Measurements from ENCODE around the gene RHBDF1. TPM values are rescaled to one million over a fixed set of nuclear protein-coding genes. Genes with fewer than 3 reads are reported as not detected.

The RHBDF1 gene
- total and polyA plus RNA-seq, 12 donors: 18.5 to 89.8 (median 24.7) TPM

- TF ChIP-seq CTCF (IDR thresholded peaks at IDR 0.05): no peak
- peak in 6 of 8 donors; percentile 2 to 58 (median 44) for ATAC-seq
- intact Hi-C loops (cut with DNase I): no loop called here
These were observed 1.8 kb upstream of the RHBDF1 start for GRCh38 chr16:74051-74746.

DNA sequence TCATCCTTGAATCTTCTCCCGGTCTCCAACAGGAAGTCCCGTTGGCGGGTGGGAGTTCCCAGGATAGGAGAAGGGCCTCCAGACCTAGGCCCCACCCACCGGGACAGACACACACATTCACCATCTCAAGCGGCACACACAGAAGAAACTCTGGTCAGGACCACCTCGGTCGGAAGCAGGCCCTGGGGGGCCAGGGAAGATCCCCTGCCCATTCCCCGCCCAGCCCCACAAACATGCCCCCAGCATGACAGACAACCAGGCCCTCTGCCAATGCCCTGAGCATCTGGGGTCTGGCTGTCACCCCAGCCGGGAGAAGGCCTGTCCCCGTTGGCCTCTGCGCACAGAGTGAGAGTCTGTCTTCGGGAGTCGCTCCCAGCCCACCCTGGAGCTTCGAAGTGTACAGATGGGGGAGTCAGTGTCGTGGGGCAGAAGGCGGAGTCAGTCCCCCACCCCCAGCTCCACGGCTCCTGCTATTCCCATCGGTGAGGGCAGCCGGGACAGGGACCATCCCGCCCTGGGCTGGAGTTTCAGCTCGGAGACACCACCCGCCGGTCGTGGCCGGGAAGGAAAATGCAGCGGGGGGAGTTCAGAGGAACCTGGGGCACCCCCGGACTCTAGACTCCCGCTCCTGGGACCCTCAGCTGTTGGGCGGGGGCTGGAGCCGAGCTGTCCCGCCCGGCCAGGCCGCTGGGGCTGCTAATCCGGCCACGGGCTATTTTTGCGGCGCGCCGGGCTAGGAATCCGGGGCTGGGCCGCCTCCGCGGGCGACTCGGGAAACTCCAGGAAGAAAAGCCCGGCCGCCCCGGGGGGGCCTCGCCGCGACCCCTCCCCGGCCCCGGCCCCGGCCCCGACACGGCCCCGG is 660 bp downstream of the RHBDF1 start:
- peak in 7 of 8 donors; percentile 4 to 36 (median 30) for ATAC-seq
- H3K27me3 ChIP-seq: peaks cover 0 to 39% (median 0%) of the 10 kb centered on the region in 7 donors
- H3K36me3 ChIP-seq: peaks cover 0 to 4% (median 0%) of the 10 kb centered on the region in 9 donors
- H3K4me3 ChIP-seq: peak overlapping the region; percentile 64 to 89 (median 72)
- intact Hi-C loops (cut with DNase I): no loop called here
- WGBS, 2 donors: 3 to 4% methylated on average over 54 to 57 of the region's 57 CpGs
- H3K9me3 ChIP-seq: no peaks in the 10 kb centered on the region
- H3K4me1 ChIP-seq: peaks cover 51 to 92% (median 90%) of the 10 kb centered on the region in 9 donors
- H3K27ac ChIP-seq: peak overlapping the region; percentile 86 to 99 (median 95)
- peak in 1 of 9 donors; percentile 18 for TF ChIP-seq CTCF (IDR thresholded peaks at IDR 0.05)
- DNase-seq: peak; percentile 62 to 81

More at GRCh38 chr16:74051-74746, 1.8 kb upstream of the RHBDF1 start:
- Histone ChIP-seq H3K36me3 (peaks cover 0 to 2% (median 0%) of the 10 kb centered on the region in 9 donors), H3K9me3 (no peaks in the 10 kb centered on the region), H3K27ac (peak overlapping the region in 8 of 10 donors; percentile 94 to 99 (median 96)), H3K27me3 (peaks cover 0 to 39% (median 0%) of the 10 kb centered on the region in 7 donors), H3K4me1 (peaks cover 48 to 89% (median 86%) of the 10 kb centered on the region in 9 donors), H3K4me3 (no peak overlapping the region)
- WGBS, 2 donors: 46 to 54% methylated on average over 12 of the region's 12 CpGs
- DNase-seq: peak; percentile 75 to 84

DNA sequence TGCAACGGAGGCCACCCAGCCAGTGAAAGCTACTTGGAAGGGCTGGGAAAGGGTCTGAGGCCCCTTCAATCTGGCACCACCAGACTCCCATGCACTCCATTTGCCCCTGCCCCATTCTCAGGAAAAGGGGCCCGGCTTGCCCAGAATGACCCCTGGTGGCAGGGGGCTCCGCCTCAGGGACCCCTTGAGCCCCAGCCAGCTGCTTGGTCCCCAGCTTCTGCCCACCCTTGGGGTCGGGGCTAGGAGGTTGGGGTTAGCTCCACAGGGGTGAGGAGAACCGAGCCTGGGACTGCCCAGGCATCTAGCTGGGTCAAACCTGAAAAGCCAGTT is 1.3 kb downstream of the RHBDF1 start:
- intact Hi-C loops (cut with DNase I): no loop called here
- Histone ChIP-seq H3K27me3 (peaks cover 0 to 39% (median 0%) of the 10 kb centered on the region in 7 donors), H3K4me3 (peak overlapping the region; percentile 64 to 89 (median 72)), H3K36me3 (peaks cover 0 to 4% (median 0%) of the 10 kb centered on the region in 9 donors), H3K9me3 (no peaks in the 10 kb centered on the region), H3K27ac (peak overlapping the region; percentile 86 to 99 (median 95)), H3K4me1 (peaks cover 51 to 92% (median 90%) of the 10 kb centered on the region in 9 donors)
- WGBS, 2 donors: 55% methylated on average over 5 of the region's 5 CpGs
- no peak for TF ChIP-seq CTCF (IDR thresholded peaks at IDR 0.05)
- ATAC-seq: no peak
- DNase-seq: no peak

GRCh38 chr16:69181-69580 is 3.2 kb downstream of the RHBDF1 start:
- Histone ChIP-seq H3K36me3 (peaks cover 0 to 13% (median 6%) of the 10 kb centered on the region in 9 donors), H3K4me3 (no peak overlapping the region), H3K27ac (peak overlapping the region in 3 of 10 donors; percentile 3 to 20 (median 3)), H3K4me1 (peaks cover 43 to 84% (median 76%) of the 10 kb centered on the region in 9 donors), H3K27me3 (peaks cover 0 to 39% (median 0%) of the 10 kb centered on the region in 7 donors), H3K9me3 (no peaks in the 10 kb centered on the region)
- no peak for ATAC-seq
- intact Hi-C loops (cut with DNase I): loop anchor here in 1 of 10 donors (2.0 kb wide), 1 partner anchor 28 kb away; no protein-coding TSS in a partner anchor
- TF ChIP-seq CTCF (IDR thresholded peaks at IDR 0.05): no peak
- DNase-seq: no peak
- WGBS, 2 donors: 60 to 73% methylated on average over 8 of the region's 8 CpGs
